C4-2B (cell line): ENCODE measurements around the gene SEC31B.

ENCODE experiments used
- ZFX ChIP-seq: fragments of 450-650 bp; IDR thresholded peaks from 2 replicates; pipeline ENCODE4 v1.6.1; 2017
- TF ChIP-seq, protein P1 (sequence below): fragments of 450-650 bp; conservative IDR thresholded peaks from 2 replicates; pipeline ENCODE4 v1.5.1; 2017; ENCODE audit warnings: mild to moderate bottlenecking

DNA sequence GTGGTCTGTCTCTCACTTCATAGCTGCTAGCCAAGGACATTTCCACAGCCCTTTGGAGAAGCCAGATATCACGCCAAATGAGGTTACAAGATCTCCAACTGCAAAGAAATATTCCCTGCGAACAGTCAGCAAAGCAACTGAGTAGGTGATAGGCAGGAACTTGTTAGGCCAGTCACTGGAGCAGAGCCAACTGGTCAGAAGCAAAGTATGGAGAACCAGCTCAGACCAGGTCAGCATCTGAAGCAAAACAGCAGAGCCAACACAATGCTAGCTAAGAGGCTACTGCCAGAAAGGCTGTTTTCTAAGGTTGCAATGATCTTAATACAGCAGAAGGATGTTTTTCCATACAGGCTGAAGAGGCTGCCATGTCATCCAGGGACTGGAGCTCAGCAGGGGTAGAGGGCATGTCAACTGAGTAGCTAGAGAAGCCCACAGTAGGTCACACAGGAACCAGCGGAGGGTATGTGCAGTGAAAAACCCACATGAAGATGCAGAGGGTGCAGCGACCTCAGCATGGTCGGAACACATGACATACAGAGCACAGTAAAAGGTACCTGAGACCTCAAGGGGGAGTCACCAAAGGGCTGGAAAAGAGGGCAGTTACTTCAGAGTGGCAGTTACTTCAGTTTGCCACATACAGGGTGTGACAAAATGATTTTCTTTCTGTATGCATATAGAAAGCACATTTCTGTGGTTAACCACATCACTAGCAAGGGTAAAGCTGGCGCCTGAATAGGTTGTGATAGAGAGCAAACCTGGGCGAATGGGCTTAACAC, 8.9 kb downstream of the SEC31B start:
- TF ChIP-seq, protein P1, sequence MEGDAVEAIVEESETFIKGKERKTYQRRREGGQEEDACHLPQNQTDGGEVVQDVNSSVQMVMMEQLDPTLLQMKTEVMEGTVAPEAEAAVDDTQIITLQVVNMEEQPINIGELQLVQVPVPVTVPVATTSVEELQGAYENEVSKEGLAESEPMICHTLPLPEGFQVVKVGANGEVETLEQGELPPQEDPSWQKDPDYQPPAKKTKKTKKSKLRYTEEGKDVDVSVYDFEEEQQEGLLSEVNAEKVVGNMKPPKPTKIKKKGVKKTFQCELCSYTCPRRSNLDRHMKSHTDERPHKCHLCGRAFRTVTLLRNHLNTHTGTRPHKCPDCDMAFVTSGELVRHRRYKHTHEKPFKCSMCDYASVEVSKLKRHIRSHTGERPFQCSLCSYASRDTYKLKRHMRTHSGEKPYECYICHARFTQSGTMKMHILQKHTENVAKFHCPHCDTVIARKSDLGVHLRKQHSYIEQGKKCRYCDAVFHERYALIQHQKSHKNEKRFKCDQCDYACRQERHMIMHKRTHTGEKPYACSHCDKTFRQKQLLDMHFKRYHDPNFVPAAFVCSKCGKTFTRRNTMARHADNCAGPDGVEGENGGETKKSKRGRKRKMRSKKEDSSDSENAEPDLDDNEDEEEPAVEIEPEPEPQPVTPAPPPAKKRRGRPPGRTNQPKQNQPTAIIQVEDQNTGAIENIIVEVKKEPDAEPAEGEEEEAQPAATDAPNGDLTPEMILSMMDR: no peak
- TF ChIP-seq ZFX: no peak
